Mucosa of descending colon (tissue), 3 donors: ENCODE results near the gene IRF8. TPM values are rescaled to one million over a fixed set of nuclear protein-coding genes. Genes with fewer than 3 reads are reported as not detected.

Experiments
- ATAC-seq: fragments of 200-7000 bp; cut with Tn5 transposase; one replicate; pipeline ENCODE4 v1.9.1; 2020; ENCODE audit warnings: mild to moderate bottlenecking, moderate library complexity
- DNase-seq, 3 donors: peaks; one replicate each; pipeline ENCODE4 v3.0.0-alpha.2; 2020
- H3K36me3 ChIP-seq: fragments of 200-600 bp; one replicate; pipeline ENCODE4 v1.8.0; 2021; ENCODE audit warnings: low read depth, mild to moderate bottlenecking
- H3K4me1 ChIP-seq: fragments of 200-600 bp; one replicate; pipeline ENCODE4 v1.8.0; 2021; ENCODE audit warnings: low read depth, mild to moderate bottlenecking
- H3K4me3 ChIP-seq: fragments of 200-600 bp; one replicate; pipeline ENCODE4 v1.8.0; 2021; ENCODE audit warnings: mild to moderate bottlenecking
- H3K9me3 ChIP-seq: fragments of 200-600 bp; one replicate; pipeline ENCODE4 v1.8.0; 2021; ENCODE audit warnings: mild to moderate bottlenecking
- CTCF ChIP-seq: fragments of 200-600 bp; IDR thresholded peaks from one replicate; pipeline ENCODE4 v1.8.0; 2022; ENCODE audit warnings: antibody characterized with exemption, mild to moderate bottlenecking
- intact Hi-C, 2 donors: fragments of 100-400 bp; cut with DNase I in 1 of 2; cut with micrococcal nuclease in 1 of 2; formaldehyde crosslinking; loops; one replicate each; pipeline versions ENCODE4 v1.11.0 to v1.11.1; 2022; cut with DNase I, micrococcal nuclease
- total RNA-seq, 3 donors: library from RNA; stranded (reverse); fragmentation: NEBNext Ultra II Directional in 2 of 3; extraction: Animal tissue kit (Norgen Biotek cat#: 25700) in 2 of 3; gene quantifications; one replicate each; pipeline versions ENCODE4 v1.2.1 to v1.2.4, GENCODE V29; 2021 to 2023
- donor health status: DM: no; HTN: no; CAD: no; lungs with moderate emphysema.
- donor health status: DM: no; HTN: no; CAD: no.
- donor health status: DM: no; HTN: yes; CAD: no.

IRF8 gene
- total RNA-seq, 3 donors from 2014 or later: 28.8 to 55.8 (median 36.5) TPM

- Histone ChIP-seq H3K4me3 (no peak overlapping the region), H3K4me1 (peaks cover 8% of the 10 kb centered on the region), H3K36me3 (no peaks in the 10 kb centered on the region), H3K9me3 (no peaks in the 10 kb centered on the region)
- DNase-seq (peak in 1 of 3 donors; percentile 25), ATAC-seq (no peak)
- no peak for TF ChIP-seq CTCF
- intact Hi-C loops: no loop called here
Measured at GRCh38 chr16:85913141-85913601, 14.2 kb downstream of the IRF8 start.

GRCh38 chr16:85913688-85914422 is 14.9 kb downstream of the IRF8 start:
- Histone ChIP-seq H3K4me3 (no peak overlapping the region), H3K9me3 (no peaks in the 10 kb centered on the region), H3K36me3 (no peaks in the 10 kb centered on the region), H3K4me1 (peaks cover 8% of the 10 kb centered on the region)
- DNase-seq (peak in 1 of 3 donors; percentile 34), ATAC-seq (no peak)
- intact Hi-C loops: no loop called here
- TF ChIP-seq CTCF: no peak

GRCh38 chr16:85914423-85914794 is 15.4 kb downstream of the IRF8 start:
- ATAC-seq (no peak), DNase-seq (peak in 1 of 3 donors; percentile 24)
- no peak for TF ChIP-seq CTCF
- no peaks in the 10 kb centered on the region for H3K9me3 ChIP-seq
- H3K4me1 ChIP-seq: peaks cover 8% of the 10 kb centered on the region
- intact Hi-C loops: no loop called here
- no peaks in the 10 kb centered on the region for H3K36me3 ChIP-seq
- no peak overlapping the region for H3K4me3 ChIP-seq

- H3K4me1 ChIP-seq: peaks cover 8% of the 10 kb centered on the region
- H3K36me3 ChIP-seq: no peaks in the 10 kb centered on the region
- H3K9me3 ChIP-seq: no peaks in the 10 kb centered on the region
- H3K4me3 ChIP-seq: no peak overlapping the region
- no peak for TF ChIP-seq CTCF
- peak in 1 of 3 donors; percentile 43 for DNase-seq
- intact Hi-C loops: no loop called here
- ATAC-seq: no peak
Measured at GRCh38 chr16:85915125-85915845, 16.3 kb downstream of the IRF8 start.

GRCh38 chr16:85916141-85916890 is 17.4 kb downstream of the IRF8 start:
- no peak overlapping the region for H3K4me3 ChIP-seq
- H3K4me1 ChIP-seq: peaks cover 8% of the 10 kb centered on the region
- DNase-seq: peak; percentile 84 to 94 (median 84)
- no peaks in the 10 kb centered on the region for H3K36me3 ChIP-seq
- no peak for TF ChIP-seq CTCF
- intact Hi-C loops: no loop called here
- no peaks in the 10 kb centered on the region for H3K9me3 ChIP-seq
- peak; percentile 95 for ATAC-seq
